ENCODE results near the gene MMP21. TPM values are rescaled to one million over a fixed set of nuclear protein-coding genes. Genes with fewer than 3 reads are reported as not detected.

Gene MMP21
- total and polyA plus RNA-seq, 2 experiments from 2014 or later, result not detected

DNA sequence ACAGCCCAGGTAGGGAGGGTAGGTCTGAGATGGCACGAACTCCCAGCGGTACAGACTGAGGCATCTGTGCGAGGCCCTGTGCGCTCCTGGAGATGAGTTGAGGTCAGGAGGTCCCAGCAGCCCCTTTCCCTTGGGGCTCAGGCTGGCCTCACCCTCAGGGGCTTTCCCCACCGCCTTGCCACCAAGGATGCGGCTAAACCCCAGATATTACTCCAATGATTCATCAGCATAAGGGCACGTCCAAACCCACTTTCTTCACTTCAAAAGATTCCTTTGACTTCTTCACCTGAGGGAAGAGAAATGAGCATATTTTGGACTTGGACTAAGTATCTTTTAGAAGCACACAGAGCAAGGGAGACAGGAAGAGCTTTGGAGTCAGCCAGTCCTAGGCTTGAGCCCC, 27.1 kb upstream of the MMP21 start:
- Histone ChIP-seq H3K4me3 (no peak overlapping the region), H2AFZ (no peak overlapping the region), H3K9me3 (ENCODE audit: low read depth) (no peaks in the 10 kb centered on the region), H3K9me2 (ENCODE audit: insufficient read depth) (no peaks in the 10 kb centered on the region), H3K36me3 (ENCODE audit: low read depth) (peaks cover 7% of the 10 kb centered on the region; the same call in 1 of the 2 replicates), H3K79me2 (ENCODE audit: insufficient read depth) (no peaks in the 10 kb centered on the region), H3K9ac (no peak overlapping the region), H4K20me1 (ENCODE audit: insufficient read depth) (no peaks in the 10 kb centered on the region), H3F3A (ENCODE audit: insufficient read depth) (no peaks in the 10 kb centered on the region), H3K27me3 (replicated peaks; ENCODE audit: insufficient read depth) (no peaks in the 10 kb centered on the region), H3K4me1 (ENCODE audit: insufficient read depth) (no peaks in the 10 kb centered on the region), H3K4me2 (ENCODE audit: unreplicated experiment) (no peak overlapping the region), H3K27ac (no peak overlapping the region)
- in situ Hi-C loops (cut with MboI), result no loop called here
- WGBS, 2 experiments (ENCODE audit: low coverage in 1 of 2, low lambda C conversion rate in 2 of 2, missing lambda C conversion rate in 2 of 2), result 96% methylated on average over 7 of the region's 7 CpGs
- TF ChIP-seq EZH2phosphoT487 (IDR thresholded peaks at IDR 0.05; ENCODE audit: insufficient read depth, low read depth) (no peak), EZH2 (IDR thresholded peaks at IDR 0.05; ENCODE audit: insufficient read depth, poor library complexity, severe bottlenecking) (no peak)
- DNase-seq, result no peak

DNA sequence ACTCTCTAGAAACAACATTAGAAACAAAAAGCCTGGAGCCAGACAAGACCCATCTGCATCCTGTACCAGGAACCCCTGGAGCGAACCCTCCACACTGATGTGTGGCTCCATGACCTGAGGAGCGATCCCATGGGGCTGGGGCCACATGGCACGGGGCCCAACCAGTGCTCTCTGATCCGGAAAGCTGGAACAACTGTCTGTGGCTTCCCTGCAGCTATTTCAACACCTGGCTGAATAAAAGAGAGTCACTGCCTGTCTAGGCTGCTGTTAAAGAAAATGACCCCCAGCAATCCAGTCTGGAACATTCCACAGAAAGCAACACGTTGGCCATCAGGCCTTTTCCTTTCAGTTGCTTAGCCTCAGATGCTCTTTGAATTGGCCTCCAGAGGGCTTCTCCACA, 26.5 kb upstream of the MMP21 start:
- Histone ChIP-seq H3K36me3 (ENCODE audit: low read depth) (peaks cover 7% of the 10 kb centered on the region; the same call in 1 of the 2 replicates), H3F3A (ENCODE audit: insufficient read depth) (no peaks in the 10 kb centered on the region), H3K9me3 (ENCODE audit: low read depth) (no peaks in the 10 kb centered on the region), H3K4me2 (ENCODE audit: unreplicated experiment) (no peak overlapping the region), H3K4me1 (ENCODE audit: insufficient read depth) (no peaks in the 10 kb centered on the region), H3K9ac (no peak overlapping the region), H3K4me3 (no peak overlapping the region), H3K27me3 (replicated peaks; ENCODE audit: insufficient read depth) (no peaks in the 10 kb centered on the region), H4K20me1 (ENCODE audit: insufficient read depth) (no peaks in the 10 kb centered on the region), H2AFZ (no peak overlapping the region), H3K27ac (no peak overlapping the region), H3K79me2 (ENCODE audit: insufficient read depth) (no peaks in the 10 kb centered on the region), H3K9me2 (ENCODE audit: insufficient read depth) (no peaks in the 10 kb centered on the region)
- in situ Hi-C loops (cut with MboI), result no loop called here
- TF ChIP-seq EZH2 (IDR thresholded peaks at IDR 0.05; ENCODE audit: insufficient read depth, poor library complexity, severe bottlenecking) (no peak), EZH2phosphoT487 (IDR thresholded peaks at IDR 0.05; ENCODE audit: insufficient read depth, low read depth) (no peak)
- DNase-seq, result no peak
- 75 to 77% methylated on average over 5 of the region's 5 CpGs for WGBS, 2 experiments (ENCODE audit: low coverage in 1 of 2, low lambda C conversion rate in 2 of 2, missing lambda C conversion rate in 2 of 2)

DNA sequence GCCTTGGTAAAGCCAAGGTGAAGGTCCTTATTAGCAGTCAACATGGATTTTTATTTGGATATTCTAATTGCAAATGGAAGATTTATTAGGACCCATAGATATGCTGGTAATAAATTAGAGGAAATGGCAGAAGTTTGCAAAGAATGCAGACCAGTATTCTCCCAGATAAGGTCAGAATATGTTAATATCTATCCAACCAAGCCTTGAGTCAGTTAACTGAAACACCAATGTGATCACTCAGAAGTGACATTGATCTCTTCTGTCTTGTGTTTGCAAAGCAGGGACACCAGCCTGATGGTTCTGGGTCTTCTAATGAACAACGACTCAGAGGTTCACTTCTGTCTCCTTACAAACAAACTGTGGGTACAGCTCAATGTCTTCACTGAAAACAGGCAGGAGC, 26.0 kb upstream of the MMP21 start:
- Histone ChIP-seq H3K9me3 (ENCODE audit: low read depth) (no peaks in the 10 kb centered on the region), H2AFZ (no peak overlapping the region), H3K9me2 (ENCODE audit: insufficient read depth) (no peaks in the 10 kb centered on the region), H3K36me3 (ENCODE audit: low read depth) (peaks cover 7% of the 10 kb centered on the region; the same call in 1 of the 2 replicates), H3K9ac (no peak overlapping the region), H3K27me3 (replicated peaks; ENCODE audit: insufficient read depth) (no peaks in the 10 kb centered on the region), H3K79me2 (ENCODE audit: insufficient read depth) (no peaks in the 10 kb centered on the region), H3K4me1 (ENCODE audit: insufficient read depth) (no peaks in the 10 kb centered on the region), H3K27ac (no peak overlapping the region), H3F3A (ENCODE audit: insufficient read depth) (no peaks in the 10 kb centered on the region), H3K4me2 (ENCODE audit: unreplicated experiment) (no peak overlapping the region), H3K4me3 (no peak overlapping the region), H4K20me1 (ENCODE audit: insufficient read depth) (no peaks in the 10 kb centered on the region)
- in situ Hi-C loops (cut with MboI), result no loop called here
- DNase-seq, result no peak
- TF ChIP-seq EZH2 (IDR thresholded peaks at IDR 0.05; ENCODE audit: insufficient read depth, poor library complexity, severe bottlenecking) (no peak), EZH2phosphoT487 (IDR thresholded peaks at IDR 0.05; ENCODE audit: insufficient read depth, low read depth) (no peak)
- WGBS, 2 experiments (ENCODE audit: low coverage in 1 of 2, low lambda C conversion rate in 2 of 2, missing lambda C conversion rate in 2 of 2), result 100% methylated on average over 1 of the region's 1 CpG

DNA sequence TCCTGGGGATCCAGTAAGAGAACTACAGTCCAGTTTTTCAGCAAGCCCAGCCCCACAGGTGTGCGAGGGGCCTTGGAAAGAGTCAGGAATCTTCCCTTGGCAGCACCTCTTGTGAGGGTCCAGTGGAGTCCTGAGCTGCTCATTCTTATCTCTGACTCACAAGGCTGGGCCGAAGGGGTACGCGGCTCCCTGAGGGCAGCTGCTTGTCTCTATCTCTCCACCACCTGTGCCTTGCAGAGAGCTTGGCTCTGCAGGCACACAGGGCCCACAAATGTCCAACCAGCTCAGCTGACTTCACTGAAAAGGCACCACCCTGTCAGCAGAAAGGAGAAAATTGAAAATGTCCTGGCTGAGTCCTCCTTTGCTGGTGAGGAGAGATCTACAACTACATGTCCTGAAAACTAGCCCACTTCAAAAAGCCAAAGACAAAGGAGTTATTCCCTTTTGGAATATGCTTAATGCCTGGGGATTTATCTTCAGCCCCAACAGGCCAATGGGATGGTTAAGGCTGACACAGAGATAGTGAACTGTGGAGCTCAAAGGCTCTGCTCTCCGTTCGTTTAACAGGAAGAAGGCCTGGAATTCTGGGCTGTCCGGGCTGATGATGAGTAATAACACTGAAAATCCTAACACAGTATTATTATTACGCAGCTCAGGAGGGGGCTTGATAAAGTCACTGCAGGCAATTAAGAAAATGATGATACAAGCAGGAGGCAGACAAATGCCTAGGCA, 24.0 kb upstream of the MMP21 start:
- no peaks in the 10 kb centered on the region for H3K9me2 ChIP-seq (ENCODE audit: insufficient read depth)
- no peaks in the 10 kb centered on the region for H3K36me3 ChIP-seq (ENCODE audit: low read depth)
- no peaks in the 10 kb centered on the region for H3K4me1 ChIP-seq (ENCODE audit: insufficient read depth)
- no peaks in the 10 kb centered on the region for H3K9me3 ChIP-seq (ENCODE audit: low read depth)
- H3K27ac ChIP-seq, result no peak overlapping the region
- H2AFZ ChIP-seq, result no peak overlapping the region
- no peaks in the 10 kb centered on the region for H3F3A ChIP-seq (ENCODE audit: insufficient read depth)
- no peaks in the 10 kb centered on the region for H3K79me2 ChIP-seq (ENCODE audit: insufficient read depth)
- H3K4me2 ChIP-seq (ENCODE audit: unreplicated experiment), result no peak overlapping the region
- H3K9ac ChIP-seq, result no peak overlapping the region
- no peak overlapping the region for H3K4me3 ChIP-seq
- H4K20me1 ChIP-seq (ENCODE audit: insufficient read depth), result no peaks in the 10 kb centered on the region
- WGBS, 2 experiments (ENCODE audit: low coverage in 1 of 2, low lambda C conversion rate in 2 of 2, missing lambda C conversion rate in 2 of 2), result 98% methylated on average over 8 of the region's 8 CpGs
- no peaks in the 10 kb centered on the region for H3K27me3 ChIP-seq (replicated peaks; ENCODE audit: insufficient read depth)
- no peak for DNase-seq
- in situ Hi-C loops (cut with MboI), result no loop called here
- TF ChIP-seq EZH2 (IDR thresholded peaks at IDR 0.05; ENCODE audit: insufficient read depth, poor library complexity, severe bottlenecking), result no peak
- TF ChIP-seq EZH2phosphoT487 (IDR thresholded peaks at IDR 0.05; ENCODE audit: insufficient read depth, low read depth), result no peak
